GM12878 (cell line): ENCODE measurements around the gene C9orf57. TPM values are rescaled to one million over a fixed set of nuclear protein-coding genes. Genes with fewer than 3 reads are reported as not detected.

Experiments
- CBX5 ChIP-seq: sonication (generic); IDR thresholded peaks from 2 replicates; pipeline ENCODE4 v1.6.1; 2016; ENCODE audit warnings: low read depth, moderate library complexity, mild to moderate bottlenecking, inconsistent platforms
- polyA plus RNA-seq, 11 experiments: library from polyadenylated mRNA; depleted of rRNA in 4 of 11; unstranded in 6 of 11; stranded (reverse) in 5 of 11; fragments of >200 nt; fragmentation: Nextera tagmentation in 4 of 11; fragmentation: Illumina TruSeq in 1 of 11; extraction: Ambion mirVana in 4 of 11; extraction: Trizol in 1 of 11; gene quantifications; 1 replicate in 1 of 11; 2 replicates in 10 of 11; pipeline versions ENCODE4 v1.2.1 to v1.2.3, GENCODE V29; 2011 to 2016; ENCODE audit warnings: inconsistent platforms in 2 of 11, missing spikeins in 2 of 11, low read depth in 1 of 11
- total RNA-seq, 4 experiments: library from RNA; depleted of rRNA in 3 of 4; stranded (reverse); fragments of >200 nt in 3 of 4; fragmentation: Illumina TruSeq in 1 of 4; extraction: Trizol in 1 of 4; gene quantifications; 2 replicates each; pipeline versions ENCODE4 v1.2.1 to v1.2.3, GENCODE V29; 2013 to 2021
- TF ChIP-seq, protein P1 (sequence below): IDR thresholded peaks from 2 replicates; pipeline ENCODE4 v1.6.1; 2012; ENCODE audit warnings: low read depth, low read length, improper control_type of control experiment
- TF ChIP-seq, protein P2 (sequence below): fragments of 150-350 bp; IDR thresholded peaks from 2 replicates; pipeline ENCODE4 v1.6.1; 2016; ENCODE audit warnings: low read depth, low read length
- TF ChIP-seq, protein P3 (sequence below): IDR thresholded peaks from 2 replicates; pipeline ENCODE4 v1.6.1; 2012; ENCODE audit warnings: low read depth, low read length, improper control_type of control experiment
- TF ChIP-seq, protein P4 (sequence below): IDR thresholded peaks from 2 replicates; pipeline ENCODE4 v1.6.1; 2012; ENCODE audit warnings: improper control_type of control experiment, low read depth, low read length; ENCODE audit not compliant: insufficient replicate concordance

The C9orf57 gene
- total and polyA plus RNA-seq, 10 of the 15 experiments (the other 5 are each of a cell fraction or from before 2014, with no cell fraction given), result 0.06 to 0.27 TPM; not detected in 8

DNA sequence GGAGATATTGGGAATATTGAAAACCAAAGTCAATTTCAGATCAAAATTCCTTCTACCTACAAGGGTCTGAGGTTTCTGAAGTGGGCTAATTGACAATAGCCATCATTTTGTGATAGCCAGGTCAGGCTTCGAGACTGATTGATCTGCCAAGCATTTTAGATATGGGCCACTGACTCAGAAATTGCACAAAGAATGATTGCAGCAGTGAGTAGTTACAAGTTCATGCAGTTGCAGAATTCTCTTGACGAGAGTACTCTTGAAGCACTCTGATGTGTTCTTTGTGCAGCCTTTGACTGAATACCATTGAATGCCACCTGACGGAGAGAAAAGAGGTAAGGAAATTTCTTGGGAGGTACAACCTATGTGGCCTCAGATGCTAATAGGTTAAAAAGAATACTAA is 8.3 kb downstream of the C9orf57 start (continued):
- TF ChIP-seq, protein P1, sequence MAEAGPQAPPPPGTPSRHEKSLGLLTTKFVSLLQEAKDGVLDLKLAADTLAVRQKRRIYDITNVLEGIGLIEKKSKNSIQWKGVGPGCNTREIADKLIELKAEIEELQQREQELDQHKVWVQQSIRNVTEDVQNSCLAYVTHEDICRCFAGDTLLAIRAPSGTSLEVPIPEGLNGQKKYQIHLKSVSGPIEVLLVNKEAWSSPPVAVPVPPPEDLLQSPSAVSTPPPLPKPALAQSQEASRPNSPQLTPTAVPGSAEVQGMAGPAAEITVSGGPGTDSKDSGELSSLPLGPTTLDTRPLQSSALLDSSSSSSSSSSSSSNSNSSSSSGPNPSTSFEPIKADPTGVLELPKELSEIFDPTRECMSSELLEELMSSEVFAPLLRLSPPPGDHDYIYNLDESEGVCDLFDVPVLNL, result no peak
- TF ChIP-seq, protein P2, sequence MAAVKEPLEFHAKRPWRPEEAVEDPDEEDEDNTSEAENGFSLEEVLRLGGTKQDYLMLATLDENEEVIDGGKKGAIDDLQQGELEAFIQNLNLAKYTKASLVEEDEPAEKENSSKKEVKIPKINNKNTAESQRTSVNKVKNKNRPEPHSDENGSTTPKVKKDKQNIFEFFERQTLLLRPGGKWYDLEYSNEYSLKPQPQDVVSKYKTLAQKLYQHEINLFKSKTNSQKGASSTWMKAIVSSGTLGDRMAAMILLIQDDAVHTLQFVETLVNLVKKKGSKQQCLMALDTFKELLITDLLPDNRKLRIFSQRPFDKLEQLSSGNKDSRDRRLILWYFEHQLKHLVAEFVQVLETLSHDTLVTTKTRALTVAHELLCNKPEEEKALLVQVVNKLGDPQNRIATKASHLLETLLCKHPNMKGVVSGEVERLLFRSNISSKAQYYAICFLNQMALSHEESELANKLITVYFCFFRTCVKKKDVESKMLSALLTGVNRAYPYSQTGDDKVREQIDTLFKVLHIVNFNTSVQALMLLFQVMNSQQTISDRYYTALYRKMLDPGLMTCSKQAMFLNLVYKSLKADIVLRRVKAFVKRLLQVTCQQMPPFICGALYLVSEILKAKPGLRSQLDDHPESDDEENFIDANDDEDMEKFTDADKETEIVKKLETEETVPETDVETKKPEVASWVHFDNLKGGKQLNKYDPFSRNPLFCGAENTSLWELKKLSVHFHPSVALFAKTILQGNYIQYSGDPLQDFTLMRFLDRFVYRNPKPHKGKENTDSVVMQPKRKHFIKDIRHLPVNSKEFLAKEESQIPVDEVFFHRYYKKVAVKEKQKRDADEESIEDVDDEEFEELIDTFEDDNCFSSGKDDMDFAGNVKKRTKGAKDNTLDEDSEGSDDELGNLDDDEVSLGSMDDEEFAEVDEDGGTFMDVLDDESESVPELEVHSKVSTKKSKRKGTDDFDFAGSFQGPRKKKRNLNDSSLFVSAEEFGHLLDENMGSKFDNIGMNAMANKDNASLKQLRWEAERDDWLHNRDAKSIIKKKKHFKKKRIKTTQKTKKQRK, result no peak
- TF ChIP-seq, protein P3, sequence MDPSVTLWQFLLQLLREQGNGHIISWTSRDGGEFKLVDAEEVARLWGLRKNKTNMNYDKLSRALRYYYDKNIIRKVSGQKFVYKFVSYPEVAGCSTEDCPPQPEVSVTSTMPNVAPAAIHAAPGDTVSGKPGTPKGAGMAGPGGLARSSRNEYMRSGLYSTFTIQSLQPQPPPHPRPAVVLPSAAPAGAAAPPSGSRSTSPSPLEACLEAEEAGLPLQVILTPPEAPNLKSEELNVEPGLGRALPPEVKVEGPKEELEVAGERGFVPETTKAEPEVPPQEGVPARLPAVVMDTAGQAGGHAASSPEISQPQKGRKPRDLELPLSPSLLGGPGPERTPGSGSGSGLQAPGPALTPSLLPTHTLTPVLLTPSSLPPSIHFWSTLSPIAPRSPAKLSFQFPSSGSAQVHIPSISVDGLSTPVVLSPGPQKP, result no peak
- TF ChIP-seq, protein P4, sequence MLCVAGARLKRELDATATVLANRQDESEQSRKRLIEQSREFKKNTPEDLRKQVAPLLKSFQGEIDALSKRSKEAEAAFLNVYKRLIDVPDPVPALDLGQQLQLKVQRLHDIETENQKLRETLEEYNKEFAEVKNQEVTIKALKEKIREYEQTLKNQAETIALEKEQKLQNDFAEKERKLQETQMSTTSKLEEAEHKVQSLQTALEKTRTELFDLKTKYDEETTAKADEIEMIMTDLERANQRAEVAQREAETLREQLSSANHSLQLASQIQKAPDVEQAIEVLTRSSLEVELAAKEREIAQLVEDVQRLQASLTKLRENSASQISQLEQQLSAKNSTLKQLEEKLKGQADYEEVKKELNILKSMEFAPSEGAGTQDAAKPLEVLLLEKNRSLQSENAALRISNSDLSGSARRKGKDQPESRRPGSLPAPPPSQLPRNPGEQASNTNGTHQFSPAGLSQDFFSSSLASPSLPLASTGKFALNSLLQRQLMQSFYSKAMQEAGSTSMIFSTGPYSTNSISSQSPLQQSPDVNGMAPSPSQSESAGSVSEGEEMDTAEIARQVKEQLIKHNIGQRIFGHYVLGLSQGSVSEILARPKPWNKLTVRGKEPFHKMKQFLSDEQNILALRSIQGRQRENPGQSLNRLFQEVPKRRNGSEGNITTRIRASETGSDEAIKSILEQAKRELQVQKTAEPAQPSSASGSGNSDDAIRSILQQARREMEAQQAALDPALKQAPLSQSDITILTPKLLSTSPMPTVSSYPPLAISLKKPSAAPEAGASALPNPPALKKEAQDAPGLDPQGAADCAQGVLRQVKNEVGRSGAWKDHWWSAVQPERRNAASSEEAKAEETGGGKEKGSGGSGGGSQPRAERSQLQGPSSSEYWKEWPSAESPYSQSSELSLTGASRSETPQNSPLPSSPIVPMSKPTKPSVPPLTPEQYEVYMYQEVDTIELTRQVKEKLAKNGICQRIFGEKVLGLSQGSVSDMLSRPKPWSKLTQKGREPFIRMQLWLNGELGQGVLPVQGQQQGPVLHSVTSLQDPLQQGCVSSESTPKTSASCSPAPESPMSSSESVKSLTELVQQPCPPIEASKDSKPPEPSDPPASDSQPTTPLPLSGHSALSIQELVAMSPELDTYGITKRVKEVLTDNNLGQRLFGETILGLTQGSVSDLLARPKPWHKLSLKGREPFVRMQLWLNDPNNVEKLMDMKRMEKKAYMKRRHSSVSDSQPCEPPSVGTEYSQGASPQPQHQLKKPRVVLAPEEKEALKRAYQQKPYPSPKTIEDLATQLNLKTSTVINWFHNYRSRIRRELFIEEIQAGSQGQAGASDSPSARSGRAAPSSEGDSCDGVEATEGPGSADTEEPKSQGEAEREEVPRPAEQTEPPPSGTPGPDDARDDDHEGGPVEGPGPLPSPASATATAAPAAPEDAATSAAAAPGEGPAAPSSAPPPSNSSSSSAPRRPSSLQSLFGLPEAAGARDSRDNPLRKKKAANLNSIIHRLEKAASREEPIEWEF, result no peak
- TF ChIP-seq CBX5, result no peak
